K562 (cell line): Measurements from ENCODE around the gene ZFAND3. TPM values are rescaled to one million over a fixed set of nuclear protein-coding genes. Genes with fewer than 3 reads are reported as not detected.

Experiments used
- FOXA1 ChIP-seq: fragments of 450-650 bp; IDR thresholded peaks from 2 replicates; pipeline ENCODE4 v1.6.1; 2016; ENCODE audit warnings: mild to moderate bottlenecking, borderline replicate concordance
- FOXA3 ChIP-seq, 2 experiments: fragments of 450-650 bp in 1 of 2; sonication (generic) in 1 of 2; formaldehyde crosslinking; IDR thresholded peaks in 1 of 2; conservative IDR thresholded peaks in 1 of 2; 2 replicates each; pipeline versions ENCODE4 v1.4.0 to v1.8.0; 2020 to 2022; ENCODE audit warnings: mild to moderate bottlenecking in 2 of 2, missing genetic modification reagents in 1 of 2
- GABPA ChIP-seq: fragments of 200-800 bp; sonication (Bioruptor generic); conservative IDR thresholded peaks from 2 replicates; pipeline ENCODE4 v1.6.1; 2016; ENCODE audit warnings: low read depth, missing genetic modification characterization, missing compliant biosample characterization
- HMGN3 ChIP-seq: IDR thresholded peaks from 2 replicates; pipeline ENCODE4 v1.6.1; 2011; ENCODE audit warnings: borderline replicate concordance, low read depth, mild to moderate bottlenecking, mixed read lengths, low read length; ENCODE audit not compliant: insufficient read length; ENCODE audit errors: extremely low read depth
- HSF4 ChIP-seq: fragments of 250-450 bp; sonication (Bioruptor Pico); IDR thresholded peaks from 2 replicates; pipeline ENCODE4 v2.1.2; 2022; ENCODE audit warnings: mild to moderate bottlenecking, moderate library complexity, borderline replicate concordance
- KDM4B ChIP-seq, 2 experiments: fragments of 450-650 bp in 1 of 2; sonication (generic) in 1 of 2; IDR thresholded peaks; 2 replicates each; pipeline ENCODE4 v1.6.1; 2016 to 2017; ENCODE audit warnings: borderline replicate concordance in 2 of 2, antibody characterized with exemption in 1 of 2, low read depth in 1 of 2, mild to moderate bottlenecking in 1 of 2
- KDM5B ChIP-seq: fragments of 200-600 bp; sonication (generic); IDR thresholded peaks from 2 replicates; pipeline ENCODE4 v1.6.1; 2012; ENCODE audit warnings: low read depth, mild to moderate bottlenecking, moderate library complexity, low read length, control low read depth, inconsistent platforms; ENCODE audit not compliant: insufficient replicate concordance
- KLF6 ChIP-seq: fragments of 250-450 bp; sonication (Bioruptor Pico); IDR thresholded peaks from 2 replicates; pipeline ENCODE4 v1.4.0; 2020; ENCODE audit warnings: mild to moderate bottlenecking, moderate library complexity, borderline replicate concordance
- MEIS2 ChIP-seq: fragments of 450-650 bp; IDR thresholded peaks from 2 replicates; pipeline ENCODE4 v1.6.1; 2014; ENCODE audit warnings: mild to moderate bottlenecking; ENCODE audit not compliant: partially characterized antibody
- PML ChIP-seq: IDR thresholded peaks from 2 replicates; pipeline ENCODE4 v1.6.1; 2012; ENCODE audit warnings: low read length, inconsistent platforms
- POLR2A ChIP-seq: fragments of 450-650 bp; conservative IDR thresholded peaks from 2 replicates; pipeline ENCODE4 v1.6.1; 2016
- POLR2G ChIP-seq: fragments of 200-400 bp; formaldehyde crosslinking; IDR thresholded peaks from 2 replicates; pipeline ENCODE4 v1.6.1; 2017; ENCODE audit warnings: low read depth, mild to moderate bottlenecking, antibody characterized with exemption, low read length, moderate library complexity
- PURB ChIP-seq: sonication (generic); formaldehyde crosslinking; IDR thresholded peaks from 2 replicates; pipeline ENCODE4 v1.9.0; 2021; ENCODE audit warnings: low read depth, mild to moderate bottlenecking, missing genetic modification reagents
- RBM14 ChIP-seq: fragments of 200-400 bp; formaldehyde crosslinking; IDR thresholded peaks from 2 replicates; pipeline ENCODE4 v1.6.1; 2018; ENCODE audit warnings: low read depth, mild to moderate bottlenecking, low read length, moderate library complexity, borderline replicate concordance; ENCODE audit not compliant: insufficient read depth
- SMARCA4 ChIP-seq: fragments of 450-650 bp; IDR thresholded peaks from 2 replicates; pipeline ENCODE4 v1.6.1; 2016
- STAT5B ChIP-seq: fragments of 250-450 bp; sonication (Bioruptor Pico); IDR thresholded peaks from 2 replicates; pipeline ENCODE4 v1.8.0; 2021; ENCODE audit warnings: mild to moderate bottlenecking, inconsistent platforms
- TEAD4 ChIP-seq, 2 experiments: sonication (generic) in 1 of 2; formaldehyde crosslinking in 1 of 2; IDR thresholded peaks; 2 replicates each; pipeline versions ENCODE4 v1.6.1 to v1.8.0; 2012 to 2022; ENCODE audit warnings: borderline replicate concordance in 1 of 2, inconsistent platforms in 1 of 2, low read length in 1 of 2, mild to moderate bottlenecking in 1 of 2, missing genetic modification reagents in 1 of 2
- TRIM24 ChIP-seq, 2 experiments: fragments of 450-650 bp; IDR thresholded peaks; 2 replicates each; pipeline ENCODE4 v1.6.1; 2016
- ZBED1 ChIP-seq: IDR thresholded peaks from 2 replicates; pipeline ENCODE4 v1.6.1; 2014
- ZFP36 ChIP-seq: fragments of 150-350 bp; IDR thresholded peaks from 2 replicates; pipeline ENCODE4 v1.6.1; 2018; ENCODE audit warnings: low read length, low read depth; ENCODE audit not compliant: partially characterized antibody
- ZNF143 ChIP-seq: sonication (generic); formaldehyde crosslinking; IDR thresholded peaks from 2 replicates; pipeline ENCODE4 v1.9.0; 2022; ENCODE audit warnings: mild to moderate bottlenecking, missing genetic modification reagents
- ZNF224 ChIP-seq: sonication (generic); formaldehyde crosslinking; IDR thresholded peaks from 2 replicates; pipeline ENCODE4 v1.8.0; 2022; ENCODE audit warnings: mild to moderate bottlenecking, missing genetic modification reagents
- ZNF324 ChIP-seq: fragments of 250-450 bp; sonication (Bioruptor Pico); IDR thresholded peaks from 2 replicates; pipeline ENCODE4 v1.4.0; 2020; ENCODE audit warnings: mild to moderate bottlenecking
- ZNF395 ChIP-seq: fragments of 200-800 bp; sonication (Bioruptor generic); IDR thresholded peaks from 2 replicates; pipeline ENCODE4 v1.6.1; 2017; ENCODE audit warnings: missing genetic modification characterization, missing compliant biosample characterization
- polyA plus RNA-seq, 8 experiments: library from polyadenylated mRNA; depleted of rRNA in 4 of 8; stranded (reverse) in 5 of 8; unstranded in 3 of 8; fragments of >200 nt; fragmentation: Nextera tagmentation in 2 of 8; fragmentation: Illumina TruSeq in 1 of 8; extraction: Ambion mirVana in 2 of 8; extraction: Trizol in 1 of 8; gene quantifications; 2 replicates each; pipeline versions ENCODE4 v1.2.1 to v1.2.3, GENCODE V29; 2011 to 2014; ENCODE audit warnings: inconsistent platforms in 1 of 8, missing spikeins in 1 of 8
- total RNA-seq, 7 experiments: library from RNA; depleted of rRNA in 6 of 7; stranded (reverse); fragments of >200 nt in 6 of 7; fragmentation: Illumina TruSeq in 2 of 7; extraction: Trizol in 2 of 7; gene quantifications; 2 replicates each; pipeline versions ENCODE4 v1.2.1 to v1.2.3, GENCODE V29; 2011 to 2021; ENCODE audit warnings: low replicate concordance in 1 of 7
- TF ChIP-seq, protein P1 (sequence below): sonication (generic); formaldehyde crosslinking; IDR thresholded peaks from 2 replicates; pipeline ENCODE4 v1.8.0; 2022; ENCODE audit warnings: missing genetic modification reagents, mild to moderate bottlenecking, borderline replicate concordance

Gene ZFAND3
- total and polyA plus RNA-seq, 9 of the 15 experiments (the other 6 are each of a cell fraction or from before 2014, with no cell fraction given), result 0.81 to 26.6 (median 11.8) TPM

- TF ChIP-seq, protein P1, sequence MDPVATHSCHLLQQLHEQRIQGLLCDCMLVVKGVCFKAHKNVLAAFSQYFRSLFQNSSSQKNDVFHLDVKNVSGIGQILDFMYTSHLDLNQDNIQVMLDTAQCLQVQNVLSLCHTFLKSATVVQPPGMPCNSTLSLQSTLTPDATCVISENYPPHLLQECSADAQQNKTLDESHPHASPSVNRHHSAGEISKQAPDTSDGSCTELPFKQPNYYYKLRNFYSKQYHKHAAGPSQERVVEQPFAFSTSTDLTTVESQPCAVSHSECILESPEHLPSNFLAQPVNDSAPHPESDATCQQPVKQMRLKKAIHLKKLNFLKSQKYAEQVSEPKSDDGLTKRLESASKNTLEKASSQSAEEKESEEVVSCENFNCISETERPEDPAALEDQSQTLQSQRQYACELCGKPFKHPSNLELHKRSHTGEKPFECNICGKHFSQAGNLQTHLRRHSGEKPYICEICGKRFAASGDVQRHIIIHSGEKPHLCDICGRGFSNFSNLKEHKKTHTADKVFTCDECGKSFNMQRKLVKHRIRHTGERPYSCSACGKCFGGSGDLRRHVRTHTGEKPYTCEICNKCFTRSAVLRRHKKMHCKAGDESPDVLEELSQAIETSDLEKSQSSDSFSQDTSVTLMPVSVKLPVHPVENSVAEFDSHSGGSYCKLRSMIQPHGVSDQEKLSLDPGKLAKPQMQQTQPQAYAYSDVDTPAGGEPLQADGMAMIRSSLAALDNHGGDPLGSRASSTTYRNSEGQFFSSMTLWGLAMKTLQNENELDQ (CRISPR knock-in tag), result no peak
- TF ChIP-seq ZFP36 (no peak), TRIM24 (IDR thresholded peaks at IDR 0.05) (0 out of 4 replicates have a peak, but pooled peaks of 1 of the 2 experiments have one; percentile 42), PML (peak; percentile 92; the same call in 1 of the 2 replicates), KDM5B (peak; percentile 95), HSF4 (CRISPR knock-in tag) (no peak), SMARCA4 (peak; percentile 69), STAT5B (CRISPR knock-in tag) (no peak), FOXA1 (no peak), HMGN3 (no peak), RBM14 (no peak), FOXA3 (CRISPR knock-in tag; conservative IDR thresholded peaks at IDR 0.05 in 1 of 2, IDR thresholded peaks at IDR 0.05 in 1 of 2) (peak in 1 of 2 experiments; percentile 42; a peak in 1 of 4 replicates), PURB (no peak), GABPA (tag) (peak; percentile 69), MEIS2 (peak; percentile 89), POLR2A (peak; percentile 99), ZBED1 (no peak; the same call in 1 of the 2 replicates), ZNF395 (CRISPR knock-in tag) (no peak), ZNF143 (no peak), ZNF224 (CRISPR knock-in tag) (0 out of 2 replicates have a peak, but pooled peaks have one; percentile 11), ZNF324 (CRISPR knock-in tag) (peak; percentile 30; the same call in 1 of the 2 replicates), KLF6 (CRISPR knock-in tag) (peak; percentile 78), POLR2G (peak; percentile 90), TEAD4 (IDR thresholded peaks at IDR 0.05; ENCODE audit: low read length) (peak; percentile 8; the same call in 1 of the 2 replicates), TEAD4 (CRISPR knock-in tag; IDR thresholded peaks at IDR 0.05; ENCODE audit: borderline replicate concordance) (no peak), KDM4B (IDR thresholded peaks at IDR 0.05; ENCODE audit: borderline replicate concordance in 2 of 2, low read depth in 1 of 2) (no peak; a peak in 1 of 4 replicates)
Measured at GRCh38 chr6:37818536-37819176, 871 bp upstream of the ZFAND3 start (continued).
